HK-2 (cell line): ENCODE measurements around the gene SLC35E2B.

Experiments used
- DNase-seq: peaks from one replicate; pipeline ENCODE4 v3.0.0-alpha.2; 2018; ENCODE audit not compliant: unreplicated experiment

The SLC35E2B gene

DNA sequence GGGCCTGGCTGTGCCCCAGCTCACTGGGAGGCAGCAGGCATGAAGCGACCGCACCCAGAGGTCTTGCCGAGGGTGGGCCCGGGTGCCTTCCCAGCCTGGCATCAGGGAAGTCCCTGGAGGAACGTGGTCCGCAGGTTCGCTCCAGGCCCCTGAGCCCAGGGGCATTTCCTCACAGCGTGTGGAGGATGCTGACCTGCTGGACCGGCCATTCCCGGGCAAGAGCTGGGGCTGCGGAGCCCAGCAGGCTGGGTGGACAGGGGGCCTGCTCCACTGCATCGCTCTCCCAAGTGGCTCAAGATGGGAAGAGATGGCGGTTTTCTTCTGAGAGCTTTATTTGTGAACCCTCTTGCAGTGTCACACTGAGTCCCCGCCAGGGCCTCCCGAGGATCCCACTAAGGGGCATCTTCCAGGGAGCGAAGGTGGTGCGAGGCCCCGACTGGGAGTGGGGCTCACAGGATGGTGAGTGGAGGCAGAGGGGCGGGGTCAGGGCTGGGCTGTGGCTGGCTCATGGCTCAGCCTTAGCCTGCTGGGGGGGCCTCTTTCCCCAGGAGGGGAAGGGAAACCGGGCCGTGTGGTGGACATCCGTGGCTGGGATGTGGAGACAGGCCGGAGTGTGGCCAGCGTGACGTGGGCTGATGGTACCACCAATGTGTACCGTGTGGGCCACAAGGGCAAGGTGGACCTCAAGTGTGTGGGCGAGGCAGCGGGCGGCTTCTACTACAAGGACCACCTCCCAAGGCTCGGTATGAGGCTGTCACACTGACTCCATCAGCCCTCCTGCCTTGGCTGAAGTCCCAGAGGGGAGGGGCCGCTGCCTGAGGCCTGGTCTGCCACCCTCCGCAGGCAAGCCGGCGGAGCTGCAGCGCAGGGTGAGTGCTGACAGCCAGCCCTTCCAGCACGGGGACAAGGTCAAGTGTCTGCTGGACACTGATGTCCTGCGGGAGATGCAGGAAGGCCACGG, 67.9 kb downstream of the SLC35E2B start:
- DNase-seq = no peak

DNA sequence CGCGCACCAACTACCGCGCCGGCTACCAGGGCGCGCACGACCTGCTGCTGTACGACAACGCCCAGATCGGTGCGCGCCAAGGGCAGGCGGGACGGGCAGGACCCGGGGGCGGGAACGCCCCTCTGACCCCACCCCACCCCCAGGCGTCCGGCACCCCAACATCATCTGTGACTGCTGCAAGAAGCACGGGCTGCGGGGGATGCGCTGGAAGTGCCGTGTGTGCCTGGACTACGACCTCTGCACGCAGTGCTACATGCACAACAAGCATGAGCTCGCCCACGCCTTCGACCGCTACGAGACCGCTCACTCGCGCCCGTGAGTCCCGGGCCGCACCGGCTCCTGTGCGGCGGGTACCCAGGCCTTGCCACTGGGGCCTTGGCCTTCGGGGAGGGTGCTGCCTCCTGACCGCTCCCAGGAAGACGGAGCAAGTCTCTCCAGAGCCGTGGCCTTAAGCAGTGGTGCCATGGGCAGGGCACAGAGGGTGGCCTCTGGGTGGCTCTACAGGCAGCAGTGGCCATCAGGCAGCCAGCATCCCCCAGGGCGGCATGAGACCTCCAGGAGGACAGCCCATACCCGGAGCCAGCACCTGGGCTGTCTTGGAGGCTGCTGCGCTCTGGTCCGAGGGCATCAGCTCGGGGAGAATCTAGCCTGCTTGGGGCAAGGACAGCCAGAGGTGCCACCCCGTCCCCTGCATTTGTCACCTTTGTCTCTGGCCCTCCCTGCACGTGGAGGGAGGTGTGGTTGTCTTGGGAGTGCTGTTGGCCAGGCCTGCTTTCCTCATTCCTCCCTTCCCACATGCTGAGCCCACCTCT, 68.8 kb downstream of the SLC35E2B start:
- DNase-seq = no peak

DNA sequence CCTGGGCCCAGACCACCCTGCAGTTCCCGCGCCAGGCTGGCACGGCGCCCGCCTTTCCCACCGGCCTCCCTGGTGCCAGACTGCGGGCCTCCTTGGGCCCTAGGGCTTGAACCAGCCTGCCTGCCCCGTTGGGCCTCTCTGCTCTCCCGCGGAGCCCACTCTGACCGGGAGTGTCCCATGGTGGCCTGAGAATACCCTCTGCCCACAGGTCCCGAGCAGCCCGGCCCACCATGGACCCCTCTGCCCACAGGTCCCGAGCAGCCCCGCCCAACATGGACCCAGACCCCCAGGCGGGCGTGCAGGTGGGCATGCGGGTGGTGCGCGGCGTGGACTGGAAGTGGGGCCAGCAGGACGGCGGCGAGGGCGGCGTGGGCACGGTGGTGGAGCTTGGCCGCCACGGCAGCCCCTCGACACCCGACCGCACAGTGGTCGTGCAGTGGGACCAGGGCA, 69.4 kb downstream of the SLC35E2B start:
- no peak for DNase-seq

DNA sequence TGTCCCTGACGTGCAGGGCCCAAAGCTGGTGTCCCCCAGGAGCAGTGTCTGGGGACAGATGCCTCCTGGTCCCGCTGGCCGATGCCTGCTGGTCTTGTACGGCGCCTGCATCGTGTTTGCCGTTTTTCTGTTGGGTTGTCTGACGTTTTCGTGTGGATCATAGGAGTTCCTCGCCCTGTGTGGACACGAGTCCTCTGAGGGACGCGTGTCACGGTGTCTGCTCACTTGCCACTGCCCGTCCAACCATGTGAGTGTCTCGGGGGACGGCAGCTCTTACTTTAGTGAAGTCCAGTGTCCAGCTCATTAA, 69.9 kb downstream of the SLC35E2B start:
- no peak for DNase-seq

DNA sequence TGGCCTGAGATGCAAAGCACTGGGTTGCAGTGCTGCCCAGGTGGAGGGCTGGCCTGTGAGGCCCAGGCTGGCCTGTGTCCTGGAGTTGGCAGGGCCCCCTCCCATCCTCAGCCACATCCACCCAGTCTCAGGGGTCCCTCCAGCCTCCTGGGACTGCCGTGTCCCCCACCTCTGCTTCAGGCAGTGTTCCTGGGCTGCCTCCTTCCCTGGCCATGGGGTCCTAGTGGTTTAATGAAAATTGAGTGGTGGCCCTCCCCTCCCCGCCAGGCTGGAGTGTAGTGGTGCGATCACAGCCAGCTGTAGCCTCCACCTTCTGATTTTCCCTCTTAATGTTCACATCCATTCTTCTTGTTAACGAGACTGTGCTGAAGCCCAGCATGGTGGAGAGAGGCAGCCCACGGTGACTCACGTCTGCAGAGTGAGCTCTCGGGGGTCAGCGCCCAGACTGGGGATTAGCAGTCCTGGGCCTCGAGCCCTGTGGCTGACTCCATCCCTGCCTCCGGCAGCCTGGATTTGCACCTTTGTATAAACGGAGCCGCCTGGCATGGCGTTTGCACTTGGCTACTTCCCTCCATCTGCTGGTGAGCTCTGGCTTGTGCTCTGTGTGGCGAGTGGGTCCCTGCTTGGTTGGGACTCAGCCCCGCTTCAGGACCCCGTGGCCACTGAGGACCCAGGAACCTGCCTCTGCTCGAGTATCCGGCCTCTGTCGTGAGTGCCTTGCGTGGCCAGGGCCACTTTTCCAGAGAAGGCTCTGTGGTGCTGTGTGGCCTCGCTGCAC, 70.4 kb downstream of the SLC35E2B start:
- DNase-seq = no peak

DNA sequence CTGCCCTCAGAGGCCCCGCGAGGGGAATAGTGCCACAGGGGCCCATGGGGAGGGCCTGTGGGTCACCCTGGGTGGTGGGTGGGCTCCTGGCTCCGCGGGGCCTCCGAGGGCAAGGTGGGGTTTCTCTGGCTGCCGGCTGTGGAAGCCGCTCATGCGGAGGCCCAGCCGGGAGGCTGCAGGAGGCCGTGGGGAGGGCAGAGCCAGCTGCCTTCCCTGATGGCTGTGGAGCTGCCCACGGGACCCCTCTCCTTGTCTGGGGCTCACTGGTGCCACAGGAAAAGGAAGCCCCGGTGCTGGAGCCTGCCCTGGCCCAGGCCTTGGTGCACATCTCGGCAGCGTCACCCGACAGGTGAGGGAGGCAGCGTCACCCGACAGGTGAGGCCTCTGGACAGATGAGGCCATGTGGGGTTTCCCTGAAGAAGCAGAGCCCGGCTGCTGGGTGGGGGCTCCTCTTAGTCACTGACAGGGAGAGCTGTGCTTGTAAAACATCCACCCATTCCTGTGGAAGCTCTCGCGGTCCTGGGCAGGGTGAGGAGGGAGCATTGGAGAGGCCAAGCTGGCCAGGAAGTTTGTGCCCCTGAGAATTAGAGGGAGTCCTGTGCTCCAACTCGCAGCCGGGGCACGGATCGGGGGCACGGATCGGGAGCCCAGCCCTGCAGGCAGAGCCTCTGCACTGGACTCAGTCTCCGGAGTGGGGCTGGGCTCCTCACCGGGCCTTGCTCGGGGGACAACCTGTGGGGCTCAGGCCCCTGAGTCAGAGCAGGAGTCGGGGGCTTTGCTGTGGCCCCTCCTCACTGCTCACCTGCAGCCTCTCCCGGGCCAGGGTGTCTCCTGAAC, 71.2 kb downstream of the SLC35E2B start:
- no peak for DNase-seq

DNA sequence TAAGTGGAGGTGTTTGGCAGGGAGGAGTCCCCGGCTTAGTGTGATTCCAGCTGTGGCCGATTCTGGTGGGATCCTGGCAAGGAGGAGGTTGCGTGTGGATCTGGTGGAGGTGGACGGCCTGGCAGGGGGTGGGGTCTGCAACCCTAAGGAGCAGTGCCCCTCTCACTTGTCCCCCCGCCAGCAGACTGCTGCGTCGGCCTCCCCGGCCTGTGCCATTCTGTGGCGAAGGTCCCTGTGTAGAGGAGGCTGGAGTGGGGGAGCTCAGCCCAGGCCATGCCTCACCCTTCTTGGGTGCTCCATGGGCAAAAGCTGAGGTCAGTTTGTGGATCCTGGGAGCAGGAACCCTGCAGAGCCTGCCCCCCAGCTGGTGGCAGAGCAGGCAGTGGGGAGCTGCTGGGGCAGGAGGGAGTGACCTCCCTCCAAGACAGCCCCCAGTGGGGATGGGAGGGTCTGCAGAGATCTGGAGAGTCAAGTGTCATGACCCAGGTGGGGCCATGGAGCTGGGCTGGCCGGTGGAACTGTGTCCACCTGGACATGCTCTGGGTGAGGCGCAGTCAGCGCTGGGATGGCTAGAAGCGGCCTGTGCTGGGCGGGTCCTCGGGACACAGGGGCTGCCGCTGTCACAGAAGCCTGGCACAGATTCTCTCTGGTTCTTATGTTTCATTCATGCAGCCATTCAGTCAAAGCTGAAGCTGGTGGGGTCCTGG, 72.0 kb downstream of the SLC35E2B start:
- DNase-seq = no peak

DNA sequence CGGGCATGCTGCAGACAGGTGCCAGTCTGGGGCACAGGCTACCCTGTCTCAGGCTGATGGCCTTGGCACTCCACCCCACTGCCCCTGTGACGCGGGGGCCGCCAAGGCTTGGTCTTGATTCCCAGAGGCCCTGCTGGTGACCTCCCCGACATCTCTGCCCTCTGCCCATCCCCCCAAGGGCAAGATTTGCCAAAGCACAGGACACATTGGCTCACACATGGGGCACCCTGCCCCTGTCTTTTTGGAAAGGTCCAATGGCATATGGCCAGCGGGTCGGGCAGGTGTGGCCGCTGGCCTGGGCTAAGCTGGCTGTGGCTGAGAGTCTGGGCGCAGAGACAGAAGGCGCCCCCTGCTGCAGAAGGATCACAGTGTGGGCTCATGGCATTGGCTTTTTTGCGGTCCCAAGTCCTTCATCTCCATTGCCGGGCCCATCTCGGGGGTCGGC, 72.7 kb downstream of the SLC35E2B start:
- DNase-seq = no peak

DNA sequence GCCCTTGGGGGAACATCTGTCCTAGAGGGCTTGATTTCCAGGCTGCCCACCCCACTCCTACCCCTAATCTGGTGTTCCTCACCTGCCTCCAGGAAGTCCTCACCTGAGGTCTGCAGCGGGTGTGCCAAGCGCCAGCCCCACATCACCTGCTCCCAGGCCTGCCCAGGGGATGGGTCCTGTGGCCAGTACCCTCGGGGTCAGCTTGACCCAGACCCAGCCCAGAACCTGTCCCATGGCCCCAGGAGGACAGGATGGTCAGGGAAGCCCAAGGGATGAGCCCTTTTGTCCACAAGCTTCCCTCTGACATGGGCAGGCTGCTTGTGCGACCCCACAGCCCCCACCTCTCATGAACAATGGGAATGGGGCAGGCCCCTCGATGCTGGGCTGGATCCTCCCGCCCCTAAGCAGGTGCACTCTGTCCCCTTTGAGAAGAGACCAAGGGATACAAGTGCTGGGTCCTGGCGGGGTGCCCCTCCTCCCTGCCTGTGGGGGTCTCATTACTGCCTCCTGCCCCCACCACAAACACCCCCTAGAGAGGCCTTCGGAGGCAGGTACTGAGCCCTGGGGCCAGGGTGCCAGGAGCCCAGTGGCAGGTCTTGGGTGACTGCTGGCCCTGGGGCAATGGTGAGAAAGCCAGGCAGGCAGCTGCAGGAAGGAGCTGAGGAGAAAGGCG, 74.1 kb downstream of the SLC35E2B start:
- DNase-seq = no peak

DNA sequence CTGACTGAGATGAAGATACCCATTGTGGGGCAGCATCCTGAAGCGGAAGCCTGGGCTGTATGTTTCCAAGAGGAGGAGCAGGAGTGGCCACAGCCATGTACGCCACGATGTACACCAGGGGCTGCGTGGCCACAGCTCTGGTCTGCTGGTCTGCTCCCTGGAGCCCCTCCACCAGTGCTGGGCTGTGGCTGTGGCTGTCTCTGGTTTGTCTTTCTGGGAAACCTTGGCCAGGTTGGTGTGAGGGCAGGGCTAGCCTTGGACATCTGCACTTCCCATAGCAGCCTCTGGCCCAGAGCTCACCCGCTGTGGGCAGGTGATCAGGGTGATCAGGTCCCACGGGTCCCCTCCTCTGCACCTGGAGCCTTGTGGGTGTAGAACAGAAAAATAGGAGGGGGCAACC, 74.7 kb downstream of the SLC35E2B start:
- no peak for DNase-seq

DNA sequence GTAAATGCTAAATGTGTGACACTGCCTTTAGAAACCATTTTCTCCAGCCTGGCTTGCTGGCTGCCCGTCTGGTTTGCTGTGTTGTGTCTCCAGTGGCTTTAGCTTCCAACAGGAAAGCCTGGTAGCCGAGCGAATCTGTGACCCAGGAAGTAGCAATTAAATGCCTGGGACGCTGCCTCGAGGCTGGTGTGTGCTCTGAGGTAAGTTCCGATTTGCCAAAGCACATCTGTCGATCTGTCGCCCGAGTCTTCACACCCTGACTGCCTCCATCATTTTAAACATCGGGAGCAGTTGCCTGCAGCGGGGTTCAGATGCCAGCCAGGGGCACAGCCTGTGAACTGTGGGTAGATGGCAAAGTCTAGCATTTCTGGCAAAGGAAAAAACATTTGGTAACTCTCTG, 75.1 kb downstream of the SLC35E2B start:
- DNase-seq = no peak

DNA sequence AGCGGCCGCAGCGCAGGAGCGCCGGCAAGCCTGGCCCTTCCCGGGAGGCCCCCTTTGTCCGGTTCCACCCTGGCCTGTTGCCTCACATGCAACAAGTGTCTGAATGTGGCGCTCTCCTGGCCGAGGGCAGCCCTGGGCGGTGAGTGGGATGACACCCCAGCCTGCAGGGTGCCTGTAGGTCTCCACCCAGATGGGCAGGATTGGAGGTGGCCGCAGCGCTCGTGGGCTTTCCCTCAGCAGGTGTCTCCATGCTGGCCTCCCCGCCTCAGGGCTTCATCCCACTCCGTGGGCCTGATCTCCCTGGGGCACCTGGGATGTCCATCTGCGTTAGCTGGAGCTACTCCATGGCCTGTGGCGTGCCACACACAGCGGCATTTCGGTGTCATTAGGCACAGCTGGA, 75.8 kb downstream of the SLC35E2B start:
- DNase-seq = no peak

DNA sequence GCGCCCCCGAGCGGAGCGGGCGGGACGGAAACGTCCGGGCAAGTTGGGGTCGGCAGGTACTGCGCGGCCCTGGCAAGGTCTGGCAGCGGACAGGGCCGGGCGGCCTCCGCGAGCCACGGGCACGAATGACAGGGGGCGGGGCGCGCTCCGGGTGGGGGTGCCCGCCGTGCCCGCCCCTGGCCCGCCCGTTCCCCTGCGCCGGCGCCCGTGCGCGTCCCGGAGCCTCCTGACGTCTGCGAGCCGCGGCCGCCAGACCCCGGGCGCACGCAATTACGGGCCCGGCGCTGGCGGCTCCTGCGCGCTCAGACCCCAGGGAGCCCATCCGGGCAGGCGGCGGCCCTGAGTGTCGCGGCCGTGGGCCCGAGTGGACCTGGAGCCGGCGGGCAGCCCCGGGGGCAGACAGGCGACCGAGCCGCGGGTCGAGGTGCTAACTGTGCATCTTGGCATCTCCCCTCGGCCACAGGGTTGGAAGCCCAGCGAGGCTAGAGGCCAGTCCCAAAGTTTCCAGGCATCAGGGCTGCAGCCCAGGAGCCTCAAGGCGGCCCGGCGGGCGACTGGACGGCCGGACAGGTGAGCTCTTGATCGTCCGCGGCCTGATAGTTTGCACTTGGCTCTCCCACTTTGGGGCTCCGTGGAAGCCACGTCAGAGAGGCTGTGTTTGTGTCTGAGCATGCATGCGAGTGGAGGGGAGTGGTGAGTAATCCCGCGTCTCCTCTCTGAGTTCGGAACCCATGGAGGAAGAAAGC, 76.4 kb downstream of the SLC35E2B start:
- no peak for DNase-seq

DNA sequence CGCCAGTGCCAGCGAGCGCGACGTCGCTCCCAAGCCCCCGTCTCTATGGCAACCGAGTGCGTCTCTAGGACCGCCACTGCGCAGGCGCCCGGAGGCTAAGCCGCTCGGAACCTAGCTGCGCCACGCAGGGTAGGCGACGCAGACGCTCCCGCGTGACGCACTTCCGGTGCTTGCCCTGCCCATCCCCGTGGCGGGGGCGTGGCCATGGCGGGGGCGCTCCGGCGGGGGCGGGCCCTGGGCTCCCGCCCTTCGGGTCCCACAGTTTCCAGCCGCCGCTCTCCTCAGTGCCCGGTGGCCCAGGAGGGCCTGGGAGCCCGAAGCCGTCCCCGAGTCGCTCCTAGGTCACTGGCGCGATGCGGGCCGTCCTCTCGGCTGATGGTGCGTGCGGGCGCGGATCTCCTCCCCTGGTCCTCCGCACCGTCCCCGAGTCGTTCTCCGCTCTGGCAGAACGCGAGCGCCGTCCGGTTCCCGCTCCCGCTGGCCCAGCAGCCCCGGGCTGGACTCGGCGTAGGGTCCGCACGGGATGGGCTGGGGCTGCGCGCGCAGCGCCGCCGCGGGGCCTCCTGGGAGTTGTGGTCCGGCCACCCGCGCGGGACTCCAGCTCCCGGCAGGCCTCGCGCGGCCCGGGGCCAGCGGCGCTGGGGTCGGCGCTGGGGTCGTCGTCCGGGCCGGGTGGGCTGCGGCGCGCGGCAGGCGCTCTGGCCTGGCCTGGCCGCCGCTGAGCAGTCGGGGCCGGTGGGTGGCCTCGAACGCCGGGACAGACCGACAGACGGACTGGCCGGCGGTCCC, 77.1 kb downstream of the SLC35E2B start, which contains the start of gene MIB2:
MIB2 (plus strand) TSS at position 245 of the 789 bp plus-strand sequence. CDS start 7,953 bp downstream, outside the sequence.
- peak; percentile 95 for DNase-seq

DNA sequence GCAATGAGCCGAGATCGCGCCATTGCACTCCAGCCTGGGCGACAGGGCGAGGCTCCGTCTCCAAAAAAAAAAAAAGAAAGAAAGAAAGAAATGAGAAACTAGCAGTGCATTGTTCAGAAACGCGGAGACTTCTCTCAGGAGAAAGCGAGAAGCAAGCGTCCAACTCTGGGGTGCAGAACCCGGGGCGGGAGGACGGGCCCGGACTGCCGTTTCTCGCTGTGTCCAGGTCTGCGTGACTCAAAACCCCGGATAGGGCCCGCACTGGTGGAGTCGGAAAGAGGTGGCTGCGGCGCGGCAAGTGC, 77.7 kb downstream of the SLC35E2B start:
- DNase-seq = no peak

DNA sequence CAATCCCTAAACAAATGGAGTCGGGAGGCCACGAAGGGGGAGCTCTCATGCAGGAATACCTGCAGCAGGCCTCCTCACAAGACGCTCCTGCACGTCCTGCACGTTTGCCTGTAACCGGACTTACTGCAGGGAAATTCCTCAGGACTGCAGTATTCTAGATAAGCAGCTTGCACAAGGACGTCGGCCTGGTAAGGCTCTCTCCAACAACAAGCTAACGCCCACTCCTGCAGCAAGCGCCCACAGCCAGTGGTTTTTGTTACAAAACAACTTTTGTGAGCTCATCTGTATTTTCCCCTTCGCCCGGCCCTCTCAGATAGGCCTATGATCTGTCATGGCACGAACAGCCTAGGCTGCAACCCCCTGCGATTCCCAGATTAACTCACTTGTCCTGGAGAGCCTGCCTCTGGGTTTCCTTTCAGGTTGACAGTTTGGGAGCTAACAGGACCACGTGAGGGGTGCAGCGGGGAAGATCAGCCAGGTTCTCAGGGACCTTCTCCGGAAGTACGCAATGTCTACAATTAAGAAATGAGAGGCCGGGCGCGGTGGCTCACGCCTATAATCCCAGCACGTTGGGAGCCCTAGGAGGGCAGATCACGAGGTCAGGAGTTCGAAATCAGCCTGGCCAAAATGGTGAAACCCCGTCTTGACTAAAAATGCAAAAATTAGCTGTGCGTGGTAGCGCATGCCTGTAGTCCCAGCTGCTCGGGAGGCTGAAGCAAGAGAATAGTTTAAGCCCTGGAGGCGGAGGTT, 78.2 kb downstream of the SLC35E2B start:
- DNase-seq = peak; percentile 71

DNA sequence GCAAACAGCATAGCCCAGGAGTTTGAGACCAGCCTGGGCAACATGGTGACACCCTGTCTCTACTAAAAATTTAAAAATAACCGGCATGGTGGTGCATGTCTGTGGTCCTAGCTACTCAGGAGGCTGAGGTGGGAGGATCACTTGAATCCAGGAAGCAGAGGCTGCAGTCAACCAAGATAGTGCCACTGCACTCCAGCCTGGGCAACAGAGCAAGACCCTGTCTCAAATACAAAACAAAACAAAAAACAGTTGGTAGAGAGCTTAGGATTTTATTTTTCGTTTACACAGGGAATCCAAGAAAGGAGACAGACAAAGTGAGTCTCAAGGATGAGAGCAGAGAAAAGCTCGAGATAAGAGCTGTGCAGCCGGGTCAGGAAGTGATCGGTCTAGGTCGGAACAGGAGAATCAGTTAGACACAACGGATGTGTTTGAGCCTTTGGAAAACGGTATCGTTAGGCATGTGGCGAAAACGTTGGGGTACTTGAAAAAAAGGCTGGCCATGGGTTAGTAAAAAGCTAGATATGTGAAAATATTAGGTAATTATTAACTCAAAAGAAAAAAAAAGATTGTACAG, 79.0 kb downstream of the SLC35E2B start:
- DNase-seq = no peak

DNA sequence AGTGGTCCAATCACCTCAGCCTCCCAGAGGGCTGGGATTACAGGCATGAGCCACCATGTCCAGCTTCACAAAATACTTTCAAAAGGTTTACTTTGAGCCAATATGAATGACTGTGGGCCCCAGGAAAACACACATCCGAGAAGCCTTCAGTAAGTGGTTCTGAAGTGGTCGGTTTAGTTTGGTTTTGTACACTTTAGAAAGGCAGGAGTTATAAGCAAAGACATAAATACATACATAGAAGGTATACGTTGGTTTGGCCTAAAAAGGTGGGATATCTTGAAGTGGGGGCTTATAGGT, 80.5 kb downstream of the SLC35E2B start:
- no peak for DNase-seq
